ENCODE results near the gene AATF.
A peak's percentile ranks its signal among the peaks of the same experiment; 100 is the strongest.

The AATF gene

GRCh38 chr17:36931697-36932382 is 16.9 kb upstream of the AATF start:
- DNase-seq = no peak

- no peak for DNase-seq
These were observed 16.4 kb upstream of the AATF start for GRCh38 chr17:36932383-36932693.

- no peak for DNase-seq
These were observed 15.9 kb upstream of the AATF start for GRCh38 chr17:36932694-36933511.

- no peak for DNase-seq
These were observed 15.1 kb upstream of the AATF start for GRCh38 chr17:36933512-36934143.

- DNase-seq = no peak
These were observed 14.5 kb upstream of the AATF start for GRCh38 chr17:36934144-36934691.

GRCh38 chr17:36934692-36935630 is 13.8 kb upstream of the AATF start:
- DNase-seq = no peak

- peak in 1 of 2 experiments; percentile 14 for DNase-seq
These were observed 12.9 kb upstream of the AATF start for GRCh38 chr17:36935671-36936454.

- no peak for DNase-seq
These were observed 12.2 kb upstream of the AATF start for GRCh38 chr17:36936455-36937000.

GRCh38 chr17:36937001-36937958 is 11.5 kb upstream of the AATF start, which contains the start of gene LHX1:
TSS of gene LHX1 (plus strand) at chr17:36937475. CDS start at chr17:36938198, 723 bp downstream.
- DNase-seq = no peak

GRCh38 chr17:36937959-36938565 is 10.7 kb upstream of the AATF start:
- no peak for DNase-seq

GRCh38 chr17:36938566-36939051 is 10.1 kb upstream of the AATF start:
- no peak for DNase-seq

GRCh38 chr17:36939052-36939801 is 9.5 kb upstream of the AATF start:
- no peak for DNase-seq

GRCh38 chr17:36939802-36940312 is 8.9 kb upstream of the AATF start:
- DNase-seq = no peak

- DNase-seq = no peak
These were observed 8.2 kb upstream of the AATF start for GRCh38 chr17:36940313-36941264.

- DNase-seq = no peak
These were observed 7.3 kb upstream of the AATF start for GRCh38 chr17:36941265-36942010.

GRCh38 chr17:36942019-36942599 is 6.6 kb upstream of the AATF start:
- DNase-seq = no peak

Measured in SW 1271 (cell line).